HEK293 (cell line): ENCODE data around the gene PRKCG.

Source experiments
- CTCF ChIA-PET: fragments of 350-600 bp; formaldehyde crosslinking; extraction: SDS; loops from one replicate; lab custom pipeline; 2021; ENCODE audit warnings: antibody characterized with exemption; lab: Yijun Ruan, JAX
- POLR2A ChIA-PET: fragments of 300-600 bp; formaldehyde crosslinking; extraction: SDS; loops from one replicate; lab custom pipeline; 2020; ENCODE audit warnings: antibody characterized with exemption, inconsistent platforms; lab: Yijun Ruan, JAX
- H3K27ac ChIP-seq: fragments of 200-500 bp; sonication (Bioruptor generic); 2 replicates; pipeline ENCODE4 v1.5.1; 2014; ENCODE audit warnings: low read depth, low read length, control low read depth, inconsistent platforms; ENCODE audit errors: extremely low read depth
- H3K36me3 ChIP-seq, 2 experiments: fragments of 200-500 bp in 1 of 2; sonication (Bioruptor generic) in 1 of 2; 1 replicate in 1 of 2; 2 replicates in 1 of 2; pipeline ENCODE4 v1.5.1; 2014 to 2017; ENCODE audit warnings: inconsistent platforms in 2 of 2, low read length in 2 of 2; ENCODE audit not compliant: control insufficient read depth in 2 of 2, insufficient read depth in 1 of 2
- H3K4me1 ChIP-seq: fragments of 200-500 bp; sonication (Bioruptor generic); 2 replicates; pipeline ENCODE4 v1.5.1; 2014; ENCODE audit warnings: mild to moderate bottlenecking, low read length, inconsistent platforms; ENCODE audit not compliant: control insufficient read depth, insufficient read depth
- H3K4me3 ChIP-seq: 2 replicates; pipeline ENCODE4 v1.5.1; 2011; ENCODE audit warnings: low read depth, mild to moderate bottlenecking, control low read depth, low read length, moderate library complexity
- H3K9me3 ChIP-seq: fragments of 200-500 bp; sonication (Bioruptor generic); 2 replicates; pipeline ENCODE4 v1.5.1; 2014; ENCODE audit warnings: low read depth, low read length, inconsistent platforms; ENCODE audit not compliant: control insufficient read depth, insufficient read depth
- BCL11A ChIP-seq: fragments of 450-650 bp; formaldehyde crosslinking; IDR thresholded peaks from 2 replicates; pipeline ENCODE4 v1.5.1; 2016; ENCODE audit warnings: low read depth, missing biosample characterization, missing genetic modification characterization
- GLIS2 ChIP-seq: fragments of 450-650 bp; formaldehyde crosslinking; IDR thresholded peaks from 2 replicates; pipeline ENCODE4 v1.5.1; 2016; ENCODE audit warnings: missing biosample characterization, missing genetic modification characterization
- HOXD13 ChIP-seq: sonication (generic); formaldehyde crosslinking; IDR thresholded peaks from 2 replicates; pipeline ENCODE4 v1.8.0; 2022; ENCODE audit warnings: missing genetic modification reagents, borderline replicate concordance
- IKZF3 ChIP-seq: fragments of 450-650 bp; IDR thresholded peaks from 2 replicates; pipeline ENCODE4 v1.5.0; 2018; ENCODE audit warnings: missing biosample characterization, mild to moderate bottlenecking, missing genetic modification characterization, moderate library complexity
- KLF9 ChIP-seq: fragments of 450-650 bp; formaldehyde crosslinking; IDR thresholded peaks from 2 replicates; pipeline ENCODE4 v1.5.1; 2016; ENCODE audit warnings: missing biosample characterization, missing genetic modification characterization, low read depth
- PATZ1 ChIP-seq: fragments of 450-650 bp; formaldehyde crosslinking; IDR thresholded peaks from 2 replicates; pipeline ENCODE4 v1.5.1; 2016; ENCODE audit warnings: missing biosample characterization, missing genetic modification characterization
- PRDM10 ChIP-seq: fragments of 450-650 bp; formaldehyde crosslinking; IDR thresholded peaks from 2 replicates; pipeline ENCODE4 v1.5.1; 2016; ENCODE audit warnings: missing biosample characterization, missing genetic modification characterization
- SP7 ChIP-seq: fragments of 450-650 bp; formaldehyde crosslinking; IDR thresholded peaks from 2 replicates; pipeline ENCODE4 v1.5.1; 2016; ENCODE audit warnings: missing biosample characterization, missing genetic modification characterization
- TCF7L2 ChIP-seq: IDR thresholded peaks from 2 replicates; pipeline ENCODE4 v1.6.1; 2011; ENCODE audit warnings: low read depth, mild to moderate bottlenecking, inconsistent platforms, low read length, moderate library complexity, borderline replicate concordance
- ZBTB20 ChIP-seq: fragments of 450-650 bp; formaldehyde crosslinking; IDR thresholded peaks from 2 replicates; pipeline ENCODE4 v1.5.1; 2016; ENCODE audit warnings: missing biosample characterization, missing genetic modification characterization
- ZBTB6 ChIP-seq: fragments of 450-650 bp; formaldehyde crosslinking; IDR thresholded peaks from 2 replicates; pipeline ENCODE4 v1.5.1; 2017; ENCODE audit warnings: missing biosample characterization, missing genetic modification characterization
- ZNF140 ChIP-seq: fragments of 450-650 bp; formaldehyde crosslinking; IDR thresholded peaks from 2 replicates; pipeline ENCODE4 v1.5.1; 2016; ENCODE audit warnings: missing biosample characterization, missing genetic modification characterization
- ZNF335 ChIP-seq: fragments of 450-650 bp; formaldehyde crosslinking; conservative IDR thresholded peaks from 2 replicates; pipeline ENCODE4 v1.5.1; 2016; ENCODE audit warnings: missing biosample characterization, missing genetic modification characterization
- ZNF398 ChIP-seq: fragments of 450-650 bp; formaldehyde crosslinking; IDR thresholded peaks from 2 replicates; pipeline ENCODE4 v1.5.1; 2017; ENCODE audit warnings: missing biosample characterization, missing genetic modification characterization
- ZNF426 ChIP-seq: fragments of 450-650 bp; formaldehyde crosslinking; IDR thresholded peaks from 2 replicates; pipeline ENCODE4 v1.5.1; 2017; ENCODE audit warnings: missing biosample characterization, missing genetic modification characterization, mild to moderate bottlenecking, inconsistent platforms, moderate library complexity
- ZNF521 ChIP-seq: fragments of 450-650 bp; formaldehyde crosslinking; IDR thresholded peaks from 2 replicates; pipeline ENCODE4 v1.5.1; 2017; ENCODE audit warnings: missing biosample characterization, mild to moderate bottlenecking, missing genetic modification characterization
- ZNF558 ChIP-seq: fragments of 450-650 bp; formaldehyde crosslinking; IDR thresholded peaks from 2 replicates; pipeline ENCODE4 v1.5.1; 2016; ENCODE audit warnings: missing biosample characterization, missing genetic modification characterization
- ZNF571 ChIP-seq: fragments of 450-650 bp; formaldehyde crosslinking; IDR thresholded peaks from 2 replicates; pipeline ENCODE4 v1.5.0; 2017; ENCODE audit warnings: missing biosample characterization, missing genetic modification characterization
- ZNF585B ChIP-seq: fragments of 450-650 bp; formaldehyde crosslinking; IDR thresholded peaks from 2 replicates; pipeline ENCODE4 v1.5.1; 2016; ENCODE audit warnings: missing biosample characterization, missing genetic modification characterization
- ZNF639 ChIP-seq: fragments of 450-650 bp; formaldehyde crosslinking; IDR thresholded peaks from 2 replicates; pipeline ENCODE4 v1.5.1; 2016; ENCODE audit warnings: missing biosample characterization, missing genetic modification characterization
- ZNF692 ChIP-seq: fragments of 450-650 bp; formaldehyde crosslinking; IDR thresholded peaks from 2 replicates; pipeline ENCODE4 v1.5.1; 2016; ENCODE audit warnings: missing biosample characterization, missing genetic modification characterization
- ZNF792 ChIP-seq: fragments of 450-650 bp; formaldehyde crosslinking; IDR thresholded peaks from 2 replicates; pipeline ENCODE4 v1.5.1; 2016; ENCODE audit warnings: missing biosample characterization, missing genetic modification characterization

Gene PRKCG

GRCh38 chr19:53907690-53908089, 25.7 kb downstream of the PRKCG start:
- POLR2A ChIA-PET = no interaction called here
- TF ChIP-seq TCF7L2 (no peak), ZNF571 (tag by site-specific recombination) (no peak), ZNF426 (tag by site-specific recombination) (no peak), ZNF140 (no peak), ZNF639 (tag by site-specific recombination) (no peak), HOXD13 (no peak), ZBTB20 (tag by site-specific recombination) (no peak), GLIS2 (tag by site-specific recombination) (no peak)
- CTCF ChIA-PET = interaction anchor here (0.7 to 2.1 kb wide), 11 partner anchors 10 to 190 kb away, joined by 3 to 9 read pairs (median 3); no protein-coding TSS in a partner anchor
- Histone ChIP-seq H3K4me3 (no peak overlapping the region), H3K4me1 (no peaks in the 10 kb centered on the region), H3K9me3 (no peaks in the 10 kb centered on the region), H3K36me3 (no peaks in the 10 kb centered on the region), H3K27ac (no peak overlapping the region)

- H3K27ac ChIP-seq = no peak overlapping the region
- no peaks in the 10 kb centered on the region for H3K4me1 ChIP-seq
- H3K36me3 ChIP-seq = no peaks in the 10 kb centered on the region
- ChIA-PET CTCF (interaction anchor here (0.5 to 2.1 kb wide), 7 partner anchors 11 to 319 kb away, joined by 3 to 9 read pairs (median 3); no protein-coding TSS in a partner anchor), POLR2A (no interaction called here)
- no peaks in the 10 kb centered on the region for H3K9me3 ChIP-seq
- no peak overlapping the region for H3K4me3 ChIP-seq
- TF ChIP-seq IKZF3 (tag by site-specific recombination) (no peak), ZNF558 (no peak), ZNF521 (no peak), PATZ1 (tag by site-specific recombination) (0 out of 2 replicates have a peak, but pooled peaks have one; percentile 13), ZNF692 (tag by site-specific recombination) (peak; percentile 60; the same call in 1 of the 2 replicates), ZBTB6 (tag by site-specific recombination) (no peak), ZNF792 (tag by site-specific recombination) (no peak), KLF9 (tag by site-specific recombination) (no peak), SP7 (no peak), ZNF398 (tag by site-specific recombination) (no peak), ZNF335 (tag by site-specific recombination) (peak; percentile 60), BCL11A (tag by site-specific recombination) (no peak), ZNF585B (no peak), PRDM10 (tag by site-specific recombination) (peak; percentile 39)
These were observed 26.3 kb downstream of the PRKCG start for GRCh38 chr19:53908106-53908934.
